ENCODE data around the gene NEUROG2.
A peak's percentile ranks its signal among the peaks of the same experiment; 100 is the strongest.

The NEUROG2 gene

GRCh38 chr4:112515198-112516065 is 548 bp downstream of the NEUROG2 start:
- H3K9ac ChIP-seq (ENCODE audit: low read length) = no peak overlapping the region
- H2BK5ac ChIP-seq (ENCODE audit: low read length) = no peak overlapping the region
- no peak overlapping the region for H2BK120ac ChIP-seq (ENCODE audit: low read depth, low read length)
- H3K79me1 ChIP-seq (ENCODE audit: low read length) = no peaks in the 10 kb centered on the region
- no peaks in the 10 kb centered on the region for H3K36me3 ChIP-seq (ENCODE audit: control insufficient read depth, insufficient read depth, low read length)
- H2AK5ac ChIP-seq (ENCODE audit: low read length) = no peak overlapping the region
- peaks cover 5% of the 10 kb centered on the region for H3K4me1 ChIP-seq (ENCODE audit: control insufficient read depth, low read depth, low read length)
- H3K4me3 ChIP-seq (ENCODE audit: low read length) = peak overlapping the region; percentile 17
- no peak overlapping the region for H3K4ac ChIP-seq (ENCODE audit: low read depth, low read length)
- H3K18ac ChIP-seq (ENCODE audit: low read length) = no peak overlapping the region
- peak overlapping the region; percentile 63 for H3K56ac ChIP-seq (ENCODE audit: low read length)
- H4K5ac ChIP-seq (ENCODE audit: low read length) = no peak overlapping the region
- peaks cover 77% of the 10 kb centered on the region for H3K27me3 ChIP-seq (ENCODE audit: insufficient read depth, low read length, poor library complexity)
- no peak overlapping the region for H4K8ac ChIP-seq (ENCODE audit: low read depth, low read length)
- no peak overlapping the region for H3K23ac ChIP-seq (ENCODE audit: low read length)
- H3K79me2 ChIP-seq (ENCODE audit: control insufficient read depth, insufficient read depth, low read length) = no peaks in the 10 kb centered on the region
- H2BK15ac ChIP-seq (replicated peaks; ENCODE audit: low read depth) = no peak overlapping the region
- no peak overlapping the region for H3K27ac ChIP-seq (ENCODE audit: low read depth, low read length)
- peak; percentile 60 for DNase-seq
- peak overlapping the region; percentile 37 for H3K4me2 ChIP-seq (ENCODE audit: low read length)
- no CpG with 5 or more reads among the region's 96 CpGs for WGBS (ENCODE audit: extremely low coverage, insufficient coverage, low lambda C conversion rate)

GRCh38 chr4:112514647-112515197 is 1.3 kb downstream of the NEUROG2 start:
- DNase-seq = peak; percentile 39
- no peaks in the 10 kb centered on the region for H3K36me3 ChIP-seq (ENCODE audit: control insufficient read depth, insufficient read depth, low read length)
- peak overlapping the region; percentile 17 for H3K4me3 ChIP-seq (ENCODE audit: low read length)
- H3K4me1 ChIP-seq (ENCODE audit: control insufficient read depth, low read depth, low read length) = peaks cover 5% of the 10 kb centered on the region
- H2BK15ac ChIP-seq (replicated peaks; ENCODE audit: low read depth) = no peak overlapping the region
- no peak overlapping the region for H4K8ac ChIP-seq (ENCODE audit: low read depth, low read length)
- no peak overlapping the region for H2BK120ac ChIP-seq (ENCODE audit: low read depth, low read length)
- H3K27ac ChIP-seq (ENCODE audit: low read depth, low read length) = no peak overlapping the region
- peaks cover 76% of the 10 kb centered on the region for H3K27me3 ChIP-seq (ENCODE audit: insufficient read depth, low read length, poor library complexity)
- H2BK5ac ChIP-seq (ENCODE audit: low read length) = no peak overlapping the region
- no peak overlapping the region for H3K9ac ChIP-seq (ENCODE audit: low read length)
- peak overlapping the region; percentile 37 for H3K4me2 ChIP-seq (ENCODE audit: low read length)
- H3K18ac ChIP-seq (ENCODE audit: low read length) = no peak overlapping the region
- H3K79me1 ChIP-seq (ENCODE audit: low read length) = no peaks in the 10 kb centered on the region
- no peak overlapping the region for H4K5ac ChIP-seq (ENCODE audit: low read length)
- no CpG with 5 or more reads among the region's 52 CpGs for WGBS (ENCODE audit: extremely low coverage, insufficient coverage, low lambda C conversion rate)
- H3K56ac ChIP-seq (ENCODE audit: low read length) = peak overlapping the region; percentile 63
- H2AK5ac ChIP-seq (ENCODE audit: low read length) = no peak overlapping the region
- no peak overlapping the region for H3K4ac ChIP-seq (ENCODE audit: low read depth, low read length)
- no peaks in the 10 kb centered on the region for H3K79me2 ChIP-seq (ENCODE audit: control insufficient read depth, insufficient read depth, low read length)
- H3K23ac ChIP-seq (ENCODE audit: low read length) = no peak overlapping the region

- Histone ChIP-seq H3K4me2 (ENCODE audit: low read length) (peak overlapping the region; percentile 15), H3K27ac (ENCODE audit: low read depth, low read length) (no peak overlapping the region), H4K8ac (ENCODE audit: low read depth, low read length) (no peak overlapping the region), H3K4me3 (ENCODE audit: low read length) (no peak overlapping the region), H3K56ac (ENCODE audit: low read length) (no peak overlapping the region), H3K27me3 (ENCODE audit: insufficient read depth, low read length, poor library complexity) (peaks cover 78% of the 10 kb centered on the region), H3K9ac (ENCODE audit: low read length) (no peak overlapping the region), H2BK5ac (ENCODE audit: low read length) (no peak overlapping the region), H3K18ac (ENCODE audit: low read length) (no peak overlapping the region), H3K79me2 (ENCODE audit: control insufficient read depth, insufficient read depth, low read length) (no peaks in the 10 kb centered on the region), H2BK120ac (ENCODE audit: low read depth, low read length) (no peak overlapping the region), H3K79me1 (ENCODE audit: low read length) (no peaks in the 10 kb centered on the region), H3K23ac (ENCODE audit: low read length) (no peak overlapping the region), H4K5ac (ENCODE audit: low read length) (no peak overlapping the region), H2BK15ac (replicated peaks; ENCODE audit: low read depth) (no peak overlapping the region), H3K36me3 (ENCODE audit: control insufficient read depth, insufficient read depth, low read length) (no peaks in the 10 kb centered on the region), H2AK5ac (ENCODE audit: low read length) (no peak overlapping the region), H3K4me1 (ENCODE audit: control insufficient read depth, low read depth, low read length) (peaks cover 5% of the 10 kb centered on the region), H3K4ac (ENCODE audit: low read depth, low read length) (no peak overlapping the region)
- DNase-seq = peak; percentile 33
- WGBS (ENCODE audit: extremely low coverage, insufficient coverage, low lambda C conversion rate) = no CpG with 5 or more reads among the region's 15 CpGs
Measured at GRCh38 chr4:112513971-112514646, 1.9 kb downstream of the NEUROG2 start.

- no peak overlapping the region for H2AK5ac ChIP-seq (ENCODE audit: low read length)
- no CpG with 5 or more reads among the region's 4 CpGs for WGBS (ENCODE audit: extremely low coverage, insufficient coverage, low lambda C conversion rate)
- H3K27me3 ChIP-seq (ENCODE audit: insufficient read depth, low read length, poor library complexity) = peaks cover 72% of the 10 kb centered on the region
- no peak overlapping the region for H3K56ac ChIP-seq (ENCODE audit: low read length)
- H3K27ac ChIP-seq (ENCODE audit: low read depth, low read length) = no peak overlapping the region
- H3K23ac ChIP-seq (ENCODE audit: low read length) = no peak overlapping the region
- no peaks in the 10 kb centered on the region for H3K4me1 ChIP-seq (ENCODE audit: control insufficient read depth, low read depth, low read length)
- no peak overlapping the region for H3K4me2 ChIP-seq (ENCODE audit: low read length)
- no peak overlapping the region for H3K9ac ChIP-seq (ENCODE audit: low read length)
- no peaks in the 10 kb centered on the region for H3K79me2 ChIP-seq (ENCODE audit: control insufficient read depth, insufficient read depth, low read length)
- H2BK5ac ChIP-seq (ENCODE audit: low read length) = no peak overlapping the region
- no peak overlapping the region for H2BK15ac ChIP-seq (replicated peaks; ENCODE audit: low read depth)
- H2BK120ac ChIP-seq (ENCODE audit: low read depth, low read length) = no peak overlapping the region
- H3K4me3 ChIP-seq (ENCODE audit: low read length) = no peak overlapping the region
- H4K5ac ChIP-seq (ENCODE audit: low read length) = no peak overlapping the region
- H3K36me3 ChIP-seq (ENCODE audit: control insufficient read depth, insufficient read depth, low read length) = no peaks in the 10 kb centered on the region
- H4K8ac ChIP-seq (ENCODE audit: low read depth, low read length) = no peak overlapping the region
- no peak overlapping the region for H3K18ac ChIP-seq (ENCODE audit: low read length)
- no peak for DNase-seq
- no peak overlapping the region for H3K4ac ChIP-seq (ENCODE audit: low read depth, low read length)
- H3K79me1 ChIP-seq (ENCODE audit: low read length) = no peaks in the 10 kb centered on the region
Measured at GRCh38 chr4:112511803-112512118, 4.2 kb downstream of the NEUROG2 start.

- H3K4me3 ChIP-seq (ENCODE audit: low read length) = no peak overlapping the region
- H2AK5ac ChIP-seq (ENCODE audit: low read length) = no peak overlapping the region
Measured at GRCh38 chr4:112511093-112511802, 4.7 kb downstream of the NEUROG2 start.

More at GRCh38 chr4:112511093-112511802, 4.7 kb downstream of the NEUROG2 start:
- Histone ChIP-seq H3K4me2 (ENCODE audit: low read length) (peak overlapping the region; percentile 53), H4K8ac (ENCODE audit: low read depth, low read length) (no peak overlapping the region), H3K36me3 (ENCODE audit: control insufficient read depth, insufficient read depth, low read length) (no peaks in the 10 kb centered on the region), H3K4ac (ENCODE audit: low read depth, low read length) (no peak overlapping the region), H2BK15ac (replicated peaks; ENCODE audit: low read depth) (no peak overlapping the region), H3K23ac (ENCODE audit: low read length) (no peak overlapping the region), H3K79me1 (ENCODE audit: low read length) (no peaks in the 10 kb centered on the region), H3K79me2 (ENCODE audit: control insufficient read depth, insufficient read depth, low read length) (no peaks in the 10 kb centered on the region), H3K27ac (ENCODE audit: low read depth, low read length) (no peak overlapping the region), H3K56ac (ENCODE audit: low read length) (peak overlapping the region; percentile 72), H3K4me1 (ENCODE audit: control insufficient read depth, low read depth, low read length) (no peaks in the 10 kb centered on the region), H3K18ac (ENCODE audit: low read length) (no peak overlapping the region), H2BK120ac (ENCODE audit: low read depth, low read length) (no peak overlapping the region), H3K27me3 (ENCODE audit: insufficient read depth, low read length, poor library complexity) (peaks cover 71% of the 10 kb centered on the region), H2BK5ac (ENCODE audit: low read length) (no peak overlapping the region), H4K5ac (ENCODE audit: low read length) (no peak overlapping the region), H3K9ac (ENCODE audit: low read length) (no peak overlapping the region)
- peak; percentile 57 for DNase-seq
- WGBS (ENCODE audit: extremely low coverage, insufficient coverage, low lambda C conversion rate) = no CpG with 5 or more reads among the region's 40 CpGs
